Measurements from ENCODE around the gene WWOX. TPM values are rescaled to one million over a fixed set of nuclear protein-coding genes. Genes with fewer than 3 reads are reported as not detected.

The WWOX gene
- total and polyA plus RNA-seq, 2 of the 13 experiments (the other 11 are each of a cell fraction or from before 2014, with no cell fraction given), result 9.1 to 37.4 TPM

- Histone ChIP-seq H3K79me2 (ENCODE audit: insufficient read depth, low read length) (no peaks in the 10 kb centered on the region), H4K20me1 (ENCODE audit: insufficient read depth, low read length) (no peaks in the 10 kb centered on the region), H3K4me2 (ENCODE audit: low read depth, low read length) (no peak overlapping the region), H3K36me3 (replicated peaks in 1 of 2; ENCODE audit: control insufficient read depth in 1 of 2, insufficient read depth in 2 of 2, low read length in 2 of 2) (no peaks in the 10 kb centered on the region), H2AFZ (ENCODE audit: low read length) (no peak overlapping the region), H3K4me1 (ENCODE audit: insufficient read depth, low read length) (no peaks in the 10 kb centered on the region), H3K27ac (ENCODE audit: extremely low read length, insufficient read depth, low read length) (no peak overlapping the region), H3K9me3 (ENCODE audit: low read length) (no peaks in the 10 kb centered on the region), H3K9ac (ENCODE audit: insufficient read depth, low read depth, low read length) (no peak overlapping the region), H3K4me3 (replicated peaks in 1 of 3; ENCODE audit: insufficient read depth in 1 of 3, low read depth in 2 of 3, low read length in 3 of 3) (no peak overlapping the region), H3K27me3 (ENCODE audit: control insufficient read depth in 1 of 2, insufficient read depth in 2 of 2, low read length in 2 of 2) (no peaks in the 10 kb centered on the region)
- ATAC-seq (no peak), DNase-seq (ENCODE audit: low spot score) (no peak), FAIRE-seq (no peak)
- POLR2A ChIA-PET, result no interaction called here
- TF ChIP-seq FOXK2 (IDR thresholded peaks at IDR 0.05) (no peak), ZNF841 (CRISPR knock-in tag; IDR thresholded peaks at IDR 0.05; ENCODE audit: borderline replicate concordance) (no peak), SPEN (CRISPR knock-in tag; IDR thresholded peaks at IDR 0.05; ENCODE audit: low read depth) (no peak)
- 59% methylated on average over 6 of the region's 6 CpGs for WGBS (ENCODE audit: low lambda C conversion rate)
- CTCF ChIA-PET (ENCODE audit: low intra/inter-chr PET ratio, low total read pairs), result no interaction called here
- intact Hi-C loops (cut with micrococcal nuclease; ENCODE audit: unreplicated experiment) (no loop called here), in situ Hi-C loops (cut with HindIII; ENCODE audit: extremely low pct_ligation_motif_present, low pct_unique_long_range_greater_than_20kb) (no loop called here)
- BruUV-seq (replicated peaks), result no TSS peak
Observed at GRCh38 chr16:79186196-79186595, 1086.7 kb downstream of the WWOX start.

DNA sequence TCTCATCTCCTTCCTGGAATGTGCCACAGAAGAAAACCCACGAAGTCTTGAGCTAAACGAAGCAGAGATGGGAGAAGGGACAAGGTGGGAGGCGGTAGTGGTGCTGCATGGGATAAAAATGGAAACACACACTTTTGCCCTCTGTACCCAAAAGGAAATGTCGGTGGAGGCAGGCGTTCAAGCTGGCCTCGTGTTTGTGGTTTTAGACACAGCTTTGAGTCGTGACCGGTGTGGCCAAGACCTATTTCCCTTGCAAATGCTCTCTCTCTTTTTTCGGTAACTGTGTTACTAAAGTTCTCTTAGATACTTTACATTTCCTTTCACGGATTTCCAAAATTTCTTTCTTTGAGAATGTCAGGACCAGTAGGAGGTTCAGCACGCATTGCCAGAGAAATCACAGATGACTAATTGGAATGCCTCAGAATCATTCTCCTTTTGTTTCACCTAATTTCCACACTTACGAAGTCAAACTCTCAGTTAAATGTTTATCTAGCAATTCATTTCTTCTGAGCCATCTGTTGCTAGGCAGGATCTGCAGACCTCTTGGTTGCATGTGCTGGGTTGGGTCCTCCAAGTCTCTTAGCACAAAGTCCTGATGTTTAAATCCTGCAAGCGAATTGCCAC, 1088.8 kb downstream of the WWOX start:
- no peak for FAIRE-seq
- no peaks in the 10 kb centered on the region for H4K20me1 ChIP-seq (ENCODE audit: insufficient read depth, low read length)
- no peak overlapping the region for H3K4me3 ChIP-seq (replicated peaks in 1 of 3; ENCODE audit: insufficient read depth in 1 of 3, low read depth in 2 of 3, low read length in 3 of 3)
- intact Hi-C loops (cut with micrococcal nuclease; ENCODE audit: unreplicated experiment), result no loop called here
- no peaks in the 10 kb centered on the region for H3K9me3 ChIP-seq (ENCODE audit: low read length)
- ChIA-PET CTCF (ENCODE audit: low intra/inter-chr PET ratio, low total read pairs) (no interaction called here), POLR2A (no interaction called here)
- in situ Hi-C loops (cut with HindIII; ENCODE audit: extremely low pct_ligation_motif_present, low pct_unique_long_range_greater_than_20kb), result no loop called here
- H3K36me3 ChIP-seq (replicated peaks in 1 of 2; ENCODE audit: control insufficient read depth in 1 of 2, insufficient read depth in 2 of 2, low read length in 2 of 2), result no peaks in the 10 kb centered on the region
- no peaks in the 10 kb centered on the region for H3K79me2 ChIP-seq (ENCODE audit: insufficient read depth, low read length)
- no peak overlapping the region for H2AFZ ChIP-seq (ENCODE audit: low read length)
- peaks cover 4% of the 10 kb centered on the region; the same call in 1 of the 2 replicates for H3K4me1 ChIP-seq (ENCODE audit: insufficient read depth, low read length)
- no peak overlapping the region for H3K4me2 ChIP-seq (ENCODE audit: low read depth, low read length)
- no peak for DNase-seq (ENCODE audit: low spot score)
- no peaks in the 10 kb centered on the region for H3K27me3 ChIP-seq (ENCODE audit: control insufficient read depth in 1 of 2, insufficient read depth in 2 of 2, low read length in 2 of 2)
- TF ChIP-seq ZNF367 (CRISPR knock-in tag; IDR thresholded peaks at IDR 0.05; ENCODE audit: borderline replicate concordance), result no peak
- no peak for TF ChIP-seq HIC2 (CRISPR knock-in tag; IDR thresholded peaks at IDR 0.05; ENCODE audit: low read depth)
- TF ChIP-seq RFX5 (IDR thresholded peaks at IDR 0.05; ENCODE audit: low read depth, low read length), result peak; percentile 86
- TF ChIP-seq ZNF138 (CRISPR knock-in tag; IDR thresholded peaks at IDR 0.05; ENCODE audit: low read depth), result no peak
- no peak for TF ChIP-seq HNRNPLL (IDR thresholded peaks at IDR 0.05; ENCODE audit: low read depth, low read length, poor library complexity, severe bottlenecking)
- WGBS (ENCODE audit: low lambda C conversion rate), result 40% methylated on average over 13 of the region's 13 CpGs
- H3K9ac ChIP-seq (ENCODE audit: insufficient read depth, low read depth, low read length), result no peak overlapping the region
- no peak overlapping the region for H3K27ac ChIP-seq (ENCODE audit: extremely low read length, insufficient read depth, low read length)
- no TSS peak for BruUV-seq (replicated peaks)
- ATAC-seq, result no peak
